Hepatocyte (in vitro differentiated cells): ENCODE data around the gene PAM. TPM values are rescaled to one million over a fixed set of nuclear protein-coding genes. Genes with fewer than 3 reads are reported as not detected.

Source experiments
- DNase-seq: peaks from one replicate; pipeline ENCODE4 v3.0.0-alpha.2; 2016; ENCODE audit warnings: low spot score
- H2AFZ ChIP-seq: fragments of 200-600 bp; sonication (generic); 2 replicates; pipeline ENCODE4 v1.6.0; 2016; ENCODE audit warnings: antibody characterized with exemption, mild to moderate bottlenecking
- H3K27ac ChIP-seq: fragments of 200-600 bp; sonication (generic); 2 replicates; pipeline ENCODE4 v1.5.1; 2016; ENCODE audit warnings: mild to moderate bottlenecking
- H3K27me3 ChIP-seq: fragments of 200-600 bp; sonication (generic); 2 replicates; pipeline ENCODE4 v1.6.1; 2016
- H3K36me3 ChIP-seq: fragments of 200-600 bp; sonication (generic); replicated peaks from 2 replicates; pipeline ENCODE4 v1.5.1; 2016; ENCODE audit warnings: low read depth; ENCODE audit not compliant: insufficient read depth
- H3K4me1 ChIP-seq: fragments of 200-600 bp; sonication (generic); 2 replicates; pipeline ENCODE4 v1.5.1; 2016; ENCODE audit warnings: mild to moderate bottlenecking, moderate library complexity; ENCODE audit not compliant: insufficient read depth
- H3K4me2 ChIP-seq: fragments of 200-600 bp; sonication (generic); 2 replicates; pipeline ENCODE4 v1.6.0; 2016
- H3K4me3 ChIP-seq: fragments of 200-600 bp; sonication (generic); 2 replicates; pipeline ENCODE4 v1.5.1; 2016; ENCODE audit warnings: mild to moderate bottlenecking
- H3K79me2 ChIP-seq: fragments of 200-600 bp; sonication (generic); 2 replicates; pipeline ENCODE4 v1.6.0; 2017; ENCODE audit warnings: mild to moderate bottlenecking
- H3K9me2 ChIP-seq: fragments of 200-600 bp; sonication (generic); replicated peaks from 2 replicates; pipeline ENCODE4 v1.6.0; 2017; ENCODE audit warnings: mild to moderate bottlenecking; ENCODE audit not compliant: insufficient read depth
- H3K9me3 ChIP-seq: fragments of 200-600 bp; sonication (generic); 2 replicates; pipeline ENCODE4 v1.5.1; 2016; ENCODE audit warnings: low read depth, mild to moderate bottlenecking
- H4K20me1 ChIP-seq: fragments of 200-600 bp; sonication (generic); 2 replicates; pipeline ENCODE4 v1.6.0; 2016; ENCODE audit warnings: mild to moderate bottlenecking; ENCODE audit not compliant: insufficient read depth, poor library complexity, severe bottlenecking
- EZH2 ChIP-seq: fragments of 200-600 bp; sonication (generic); IDR thresholded peaks from 2 replicates; pipeline ENCODE4 v1.6.1; 2016; ENCODE audit warnings: antibody characterized with exemption, mild to moderate bottlenecking, borderline replicate concordance
- EZH2phosphoT487 ChIP-seq: fragments of 200-600 bp; sonication (generic); IDR thresholded peaks from one replicate; pipeline ENCODE4 v1.6.1; 2018; ENCODE audit warnings: antibody characterized with exemption, mild to moderate bottlenecking, low read depth, moderate library complexity; ENCODE audit not compliant: unreplicated experiment, severe bottlenecking
- WGBS: methylation state at CpG from one replicate; pipeline ENCODE4 v1.1.6; 2016; ENCODE audit warnings: low lambda C conversion rate; ENCODE audit errors: missing lambda C conversion rate; 5-methylcytosine and 5-hydroxymethylcytosine counted together
- polyA plus RNA-seq: library from polyadenylated mRNA; unstranded; fragments of >200 nt; fragmentation: Nextera tagmentation; extraction: Ambion mirVana; gene quantifications from 2 replicates; pipeline ENCODE4 v1.2.1, GENCODE V29; 2016
- total RNA-seq: library from RNA; depleted of rRNA; stranded (reverse); fragments of >200 nt; gene quantifications from 2 replicates; pipeline ENCODE4 v1.2.3, GENCODE V29; 2014
- TF ChIP-seq, protein P1 (sequence below): fragments of 200-600 bp; sonication (generic); IDR thresholded peaks from 2 replicates; pipeline ENCODE4 v1.5.1; 2016; ENCODE audit warnings: antibody characterized with exemption, mild to moderate bottlenecking; ENCODE audit not compliant: poor library complexity

PAM gene
- total and polyA plus RNA-seq, 2 experiments from 2014 or later = 118 to 158 TPM

DNA sequence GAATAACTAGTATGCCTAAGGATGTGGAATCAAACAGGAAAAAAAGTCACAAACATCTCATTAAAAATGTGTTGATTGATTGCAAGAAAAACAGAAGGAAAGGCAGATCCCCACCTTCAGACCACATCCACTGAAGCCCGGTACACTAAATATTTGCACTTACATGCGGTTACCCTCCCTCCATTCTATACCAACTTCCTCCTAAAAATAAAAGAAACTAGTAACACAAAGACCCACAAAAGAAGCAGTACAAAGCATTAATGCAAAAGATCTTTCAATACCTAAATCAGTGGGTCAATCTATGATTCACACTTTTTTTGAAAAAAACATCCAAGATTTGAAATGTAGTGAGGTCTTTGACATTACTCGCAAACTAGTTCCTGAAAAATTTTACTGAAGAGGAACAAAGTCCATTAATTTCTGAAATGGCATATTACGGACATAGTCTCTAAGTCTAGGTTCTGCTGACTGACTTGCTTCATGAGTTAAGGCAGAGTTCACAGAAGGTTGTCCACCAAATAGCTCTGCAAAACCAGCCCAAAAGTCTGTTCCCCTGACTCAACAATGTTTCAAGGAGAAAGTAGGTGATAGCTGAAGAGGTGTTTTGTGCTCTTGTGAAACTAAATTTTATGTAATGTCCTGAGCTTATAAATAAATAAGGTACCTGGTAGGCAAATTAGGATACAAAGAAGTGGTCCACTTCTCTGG is 100.7 kb downstream of the PAM start:
- no peak overlapping the region for H3K4me3 ChIP-seq
- H3K4me1 ChIP-seq = no peaks in the 10 kb centered on the region
- DNase-seq = no peak
- 93% methylated on average over 4 of the region's 4 CpGs for WGBS
- no peaks in the 10 kb centered on the region for H3K27me3 ChIP-seq
- H3K9me3 ChIP-seq = no peaks in the 10 kb centered on the region
- H4K20me1 ChIP-seq = no peaks in the 10 kb centered on the region
- H2AFZ ChIP-seq = no peak overlapping the region
- no peak overlapping the region for H3K27ac ChIP-seq
- H3K9me2 ChIP-seq = no peaks in the 10 kb centered on the region
- H3K36me3 ChIP-seq = no peaks in the 10 kb centered on the region
- no peak overlapping the region for H3K4me2 ChIP-seq
- no peaks in the 10 kb centered on the region for H3K79me2 ChIP-seq
- TF ChIP-seq, protein P1, sequence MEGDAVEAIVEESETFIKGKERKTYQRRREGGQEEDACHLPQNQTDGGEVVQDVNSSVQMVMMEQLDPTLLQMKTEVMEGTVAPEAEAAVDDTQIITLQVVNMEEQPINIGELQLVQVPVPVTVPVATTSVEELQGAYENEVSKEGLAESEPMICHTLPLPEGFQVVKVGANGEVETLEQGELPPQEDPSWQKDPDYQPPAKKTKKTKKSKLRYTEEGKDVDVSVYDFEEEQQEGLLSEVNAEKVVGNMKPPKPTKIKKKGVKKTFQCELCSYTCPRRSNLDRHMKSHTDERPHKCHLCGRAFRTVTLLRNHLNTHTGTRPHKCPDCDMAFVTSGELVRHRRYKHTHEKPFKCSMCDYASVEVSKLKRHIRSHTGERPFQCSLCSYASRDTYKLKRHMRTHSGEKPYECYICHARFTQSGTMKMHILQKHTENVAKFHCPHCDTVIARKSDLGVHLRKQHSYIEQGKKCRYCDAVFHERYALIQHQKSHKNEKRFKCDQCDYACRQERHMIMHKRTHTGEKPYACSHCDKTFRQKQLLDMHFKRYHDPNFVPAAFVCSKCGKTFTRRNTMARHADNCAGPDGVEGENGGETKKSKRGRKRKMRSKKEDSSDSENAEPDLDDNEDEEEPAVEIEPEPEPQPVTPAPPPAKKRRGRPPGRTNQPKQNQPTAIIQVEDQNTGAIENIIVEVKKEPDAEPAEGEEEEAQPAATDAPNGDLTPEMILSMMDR = no peak
- TF ChIP-seq EZH2 (no peak), EZH2phosphoT487 (no peak)

DNA sequence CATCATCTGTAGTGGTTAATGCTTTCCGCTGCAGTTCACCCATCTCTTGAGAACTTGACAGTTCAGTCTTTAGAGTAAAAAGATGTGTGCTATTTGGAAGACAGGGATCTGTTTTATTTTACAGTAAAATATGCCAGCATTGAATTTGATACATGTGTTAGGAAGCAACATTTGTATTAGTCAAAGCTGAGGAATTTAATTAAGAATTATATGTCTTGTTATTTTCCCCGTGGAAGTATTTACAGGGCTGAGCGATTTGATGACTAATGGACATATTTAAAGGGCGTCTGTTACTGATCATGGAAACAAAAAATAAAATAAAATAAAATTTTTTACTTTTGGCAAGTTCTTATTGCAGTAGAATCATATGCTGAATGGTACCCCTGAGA is 101.3 kb downstream of the PAM start:
- no peaks in the 10 kb centered on the region for H3K4me1 ChIP-seq
- no peak overlapping the region for H2AFZ ChIP-seq
- WGBS = 65% methylated on average over 4 of the region's 4 CpGs
- no peaks in the 10 kb centered on the region for H3K9me3 ChIP-seq
- TF ChIP-seq EZH2phosphoT487 = no peak
- TF ChIP-seq, protein P1 = no peak
- no peak for TF ChIP-seq EZH2
- no peaks in the 10 kb centered on the region for H3K79me2 ChIP-seq
- no peak overlapping the region for H3K27ac ChIP-seq
- no peaks in the 10 kb centered on the region for H3K27me3 ChIP-seq
- H3K4me3 ChIP-seq = no peak overlapping the region
- H3K9me2 ChIP-seq = no peaks in the 10 kb centered on the region
- H4K20me1 ChIP-seq = no peaks in the 10 kb centered on the region
- no peak overlapping the region for H3K4me2 ChIP-seq
- no peak for DNase-seq
- no peaks in the 10 kb centered on the region for H3K36me3 ChIP-seq

DNA sequence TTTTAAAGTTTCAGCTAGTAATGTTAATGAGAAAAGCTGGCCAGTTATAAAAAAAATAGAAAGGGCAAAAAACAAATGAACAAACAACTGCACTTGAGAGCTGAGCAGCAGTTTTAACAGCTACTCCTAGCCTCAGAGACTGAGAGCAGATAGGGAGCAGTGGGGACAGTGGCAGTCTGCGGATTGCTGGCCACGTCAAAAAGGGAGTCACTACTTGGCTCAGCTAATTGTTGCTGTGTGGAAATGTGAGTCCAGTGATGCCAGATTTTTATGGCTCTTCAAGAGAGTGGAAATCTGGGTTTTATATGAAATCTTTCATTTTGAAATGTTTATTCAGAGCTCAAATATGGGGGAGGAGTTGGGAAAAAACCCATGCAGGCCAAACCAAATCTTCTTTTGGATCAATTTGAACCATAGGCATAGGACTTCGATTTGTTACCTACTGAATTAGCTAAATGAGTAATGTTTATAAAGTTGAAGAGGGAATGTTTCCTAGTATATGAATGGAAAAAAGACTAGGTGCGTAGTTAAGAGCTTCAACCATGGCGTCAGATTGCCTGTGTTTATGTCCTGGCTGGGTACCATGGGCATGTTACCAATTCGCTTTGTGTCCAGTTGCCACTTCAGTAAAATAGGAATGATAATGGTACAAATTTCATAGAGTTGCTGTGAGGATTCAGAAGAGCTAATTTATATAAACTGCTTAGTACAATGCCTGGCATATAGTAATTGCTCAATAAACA is 102.1 kb downstream of the PAM start:
- H3K27ac ChIP-seq = peak overlapping the region; percentile 29

More for the DNA sequence above, 102.1 kb downstream of the PAM start:
- no peaks in the 10 kb centered on the region for H3K9me3 ChIP-seq
- no peak for DNase-seq
- H3K4me1 ChIP-seq = no peaks in the 10 kb centered on the region
- H2AFZ ChIP-seq = no peak overlapping the region
- H3K79me2 ChIP-seq = no peaks in the 10 kb centered on the region
- WGBS = 88% methylated on average over 6 of the region's 6 CpGs
- no peaks in the 10 kb centered on the region for H4K20me1 ChIP-seq
- H3K4me3 ChIP-seq = no peak overlapping the region
- no peak for TF ChIP-seq EZH2
- no peak for TF ChIP-seq EZH2phosphoT487
- TF ChIP-seq, protein P1 = no peak
- H3K36me3 ChIP-seq = no peaks in the 10 kb centered on the region
- H3K27me3 ChIP-seq = no peaks in the 10 kb centered on the region
- no peaks in the 10 kb centered on the region for H3K9me2 ChIP-seq
- H3K4me2 ChIP-seq = no peak overlapping the region
